Activated CD4-positive, CD25-positive, alpha-beta regulatory T cell treated with anti-CD3 and anti-CD28 coated beads, Interleukin-2, amount 50 U/mL, for 16 hours (primary cell): ENCODE measurements around the gene KIF3B.
"Not testable (repeated sequence)": the region's sequence is repeated elsewhere in the genome, so short reads cannot be mapped to it uniquely, and the experiment has no call there.

Experiments used
- DNase-seq: peaks from one replicate; pipeline ENCODE4 v3.0.0-alpha.2; 2020; ENCODE audit warnings: low read depth, low spot score

KIF3B gene

GRCh38 chr20:32383441-32383840, 106.0 kb downstream of the KIF3B start:
- DNase-seq: not testable (repeated sequence)
